ENCODE data around the gene AP2S1. TPM values are rescaled to one million over a fixed set of nuclear protein-coding genes. Genes with fewer than 3 reads are reported as not detected.

AP2S1 gene
- total and polyA plus RNA-seq, 2 of the 4 experiments (the other 2 are of a cell fraction) = 144 to 274 TPM

DNA sequence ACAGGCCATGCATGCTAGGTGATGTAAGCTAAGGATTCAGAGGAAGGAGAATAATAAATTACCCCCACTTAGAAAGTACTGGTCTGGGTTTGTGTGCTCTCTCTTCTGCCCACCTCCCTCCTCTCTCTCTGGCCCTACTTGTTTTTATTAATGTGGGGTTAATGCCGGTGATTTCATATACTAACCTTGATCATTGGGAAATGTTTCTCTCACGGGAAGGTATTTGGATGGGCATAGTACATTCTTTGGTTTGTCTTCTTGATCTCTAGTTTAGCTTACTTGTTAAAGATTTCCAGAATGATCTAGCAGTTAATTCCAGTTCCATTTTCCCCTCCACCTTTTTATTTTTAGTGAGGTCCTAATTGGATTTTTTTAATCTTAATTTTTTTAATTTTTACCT lies 34.8 kb upstream of the AP2S1 start:
- no peak overlapping the region for H2AK5ac ChIP-seq (ENCODE audit: low read depth, low read length)
- H2BK20ac ChIP-seq (ENCODE audit: low read depth, low read length) = no peak overlapping the region
- no peak overlapping the region for H3K56ac ChIP-seq (ENCODE audit: extremely low read depth, insufficient read depth, low read length)
- no peak overlapping the region for H2BK120ac ChIP-seq (ENCODE audit: low read depth, low read length)
- H3K4me3 ChIP-seq (ENCODE audit: insufficient read depth, low read depth, low read length) = no peak overlapping the region
- no peak overlapping the region for H2AK9ac ChIP-seq (replicated peaks; ENCODE audit: low read depth, low read length, poor library complexity)
- ChIA-PET POLR2A (ENCODE audit: unreplicated experiment) (interaction anchor here (0.6 kb wide), 1 partner anchor 61 kb away, joined by 3 read pairs; no protein-coding TSS in a partner anchor), CTCF (interaction anchor here (1.2 kb wide), 1 partner anchor 105 kb away, joined by 4 read pairs; no protein-coding TSS in a partner anchor)
- H4K20me1 ChIP-seq (ENCODE audit: insufficient read depth, low read length) = peaks cover 28% of the 10 kb centered on the region
- no peak for ATAC-seq (ENCODE audit: low read depth)
- peaks cover 47 to 90% of the 10 kb centered on the region in 2 experiments for H3K79me1 ChIP-seq (ENCODE audit: low read depth in 1 of 2, low read length in 2 of 2)
- no peak overlapping the region for H2AFZ ChIP-seq (replicated peaks; ENCODE audit: low read length, poor library complexity)
- H3K27ac ChIP-seq (ENCODE audit: insufficient read depth, low read length) = no peak overlapping the region
- dilution Hi-C loops (cut with HindIII; ENCODE audit: low sequenced_read_pairs, unreplicated experiment) = no loop called here
- no CpG with 5 or more reads among the region's 2 CpGs for WGBS, 2 experiments (ENCODE audit: extremely low coverage in 2 of 2, insufficient read length in 1 of 2)
- H3K9me3 ChIP-seq (ENCODE audit: control insufficient read depth, insufficient read depth, low read length) = no peaks in the 10 kb centered on the region
- TF ChIP-seq FOS (IDR thresholded peaks at IDR 0.05; ENCODE audit: low read depth, low read length) = no peak
- TF ChIP-seq MAFK (IDR thresholded peaks at IDR 0.05; ENCODE audit: low read depth, low read length) = no peak
- no peak for TF ChIP-seq CEBPB (IDR thresholded peaks at IDR 0.05; ENCODE audit: low read depth, low read length)
- TF ChIP-seq RAD21 (IDR thresholded peaks at IDR 0.05; ENCODE audit: low read length) = no peak
- TF ChIP-seq POLR2A (IDR thresholded peaks at IDR 0.05; ENCODE audit: low read depth, low read length) = no peak
- TF ChIP-seq, protein P1, sequence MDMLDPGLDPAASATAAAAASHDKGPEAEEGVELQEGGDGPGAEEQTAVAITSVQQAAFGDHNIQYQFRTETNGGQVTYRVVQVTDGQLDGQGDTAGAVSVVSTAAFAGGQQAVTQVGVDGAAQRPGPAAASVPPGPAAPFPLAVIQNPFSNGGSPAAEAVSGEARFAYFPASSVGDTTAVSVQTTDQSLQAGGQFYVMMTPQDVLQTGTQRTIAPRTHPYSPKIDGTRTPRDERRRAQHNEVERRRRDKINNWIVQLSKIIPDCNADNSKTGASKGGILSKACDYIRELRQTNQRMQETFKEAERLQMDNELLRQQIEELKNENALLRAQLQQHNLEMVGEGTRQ (IDR thresholded peaks at IDR 0.05; ENCODE audit: low read depth, low read length) = no peak
- no peak for TF ChIP-seq RFX5 (IDR thresholded peaks at IDR 0.05; ENCODE audit: low read depth, low read length)
- TF ChIP-seq CHD1 (IDR thresholded peaks at IDR 0.05; ENCODE audit: low read depth, low read length) = no peak
- no peak for TF ChIP-seq RCOR1 (IDR thresholded peaks at IDR 0.05; ENCODE audit: insufficient replicate concordance, low read length)
- TF ChIP-seq, protein P2, sequence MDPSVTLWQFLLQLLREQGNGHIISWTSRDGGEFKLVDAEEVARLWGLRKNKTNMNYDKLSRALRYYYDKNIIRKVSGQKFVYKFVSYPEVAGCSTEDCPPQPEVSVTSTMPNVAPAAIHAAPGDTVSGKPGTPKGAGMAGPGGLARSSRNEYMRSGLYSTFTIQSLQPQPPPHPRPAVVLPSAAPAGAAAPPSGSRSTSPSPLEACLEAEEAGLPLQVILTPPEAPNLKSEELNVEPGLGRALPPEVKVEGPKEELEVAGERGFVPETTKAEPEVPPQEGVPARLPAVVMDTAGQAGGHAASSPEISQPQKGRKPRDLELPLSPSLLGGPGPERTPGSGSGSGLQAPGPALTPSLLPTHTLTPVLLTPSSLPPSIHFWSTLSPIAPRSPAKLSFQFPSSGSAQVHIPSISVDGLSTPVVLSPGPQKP (IDR thresholded peaks at IDR 0.05; ENCODE audit: borderline replicate concordance, low read depth, low read length) = no peak
- TF ChIP-seq, protein P3, sequence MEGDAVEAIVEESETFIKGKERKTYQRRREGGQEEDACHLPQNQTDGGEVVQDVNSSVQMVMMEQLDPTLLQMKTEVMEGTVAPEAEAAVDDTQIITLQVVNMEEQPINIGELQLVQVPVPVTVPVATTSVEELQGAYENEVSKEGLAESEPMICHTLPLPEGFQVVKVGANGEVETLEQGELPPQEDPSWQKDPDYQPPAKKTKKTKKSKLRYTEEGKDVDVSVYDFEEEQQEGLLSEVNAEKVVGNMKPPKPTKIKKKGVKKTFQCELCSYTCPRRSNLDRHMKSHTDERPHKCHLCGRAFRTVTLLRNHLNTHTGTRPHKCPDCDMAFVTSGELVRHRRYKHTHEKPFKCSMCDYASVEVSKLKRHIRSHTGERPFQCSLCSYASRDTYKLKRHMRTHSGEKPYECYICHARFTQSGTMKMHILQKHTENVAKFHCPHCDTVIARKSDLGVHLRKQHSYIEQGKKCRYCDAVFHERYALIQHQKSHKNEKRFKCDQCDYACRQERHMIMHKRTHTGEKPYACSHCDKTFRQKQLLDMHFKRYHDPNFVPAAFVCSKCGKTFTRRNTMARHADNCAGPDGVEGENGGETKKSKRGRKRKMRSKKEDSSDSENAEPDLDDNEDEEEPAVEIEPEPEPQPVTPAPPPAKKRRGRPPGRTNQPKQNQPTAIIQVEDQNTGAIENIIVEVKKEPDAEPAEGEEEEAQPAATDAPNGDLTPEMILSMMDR (conservative IDR thresholded peaks at IDR 0.05; ENCODE audit: low read depth, low read length) = no peak
- TF ChIP-seq NFE2L2 (IDR thresholded peaks at IDR 0.05; ENCODE audit: low read depth, low read length) = no peak
- TF ChIP-seq BHLHE40 (IDR thresholded peaks at IDR 0.05; ENCODE audit: low read depth, low read length) = no peak
- TF ChIP-seq MXI1 (IDR thresholded peaks at IDR 0.05; ENCODE audit: borderline replicate concordance, low read depth, low read length) = no peak
- no peak for TF ChIP-seq SMC3 (IDR thresholded peaks at IDR 0.05; ENCODE audit: low read depth, low read length)
- no peak for TF ChIP-seq MAZ (IDR thresholded peaks at IDR 0.05; ENCODE audit: borderline replicate concordance, low read depth, low read length)
- H3K9ac ChIP-seq (ENCODE audit: low read depth, low read length) = no peak overlapping the region
- H3K23ac ChIP-seq (ENCODE audit: low read depth, low read length) = no peak overlapping the region
- H3K18ac ChIP-seq (ENCODE audit: low read depth, low read length) = no peak overlapping the region
- H3K27me3 ChIP-seq (ENCODE audit: control insufficient read depth, insufficient read depth, low read length) = no peaks in the 10 kb centered on the region
- in situ Hi-C loops (cut with MboI; ENCODE audit: low sequenced_read_pairs) = no loop called here
- intact Hi-C loops (cut with micrococcal nuclease) = no loop called here
- DNase-seq = no peak
- H2BK15ac ChIP-seq (ENCODE audit: low read depth, low read length) = no peak overlapping the region
- H3K14ac ChIP-seq (replicated peaks; ENCODE audit: low read depth, low read length) = no peak overlapping the region
- no peak overlapping the region for H3K4ac ChIP-seq (ENCODE audit: low read depth, low read length)
- peaks cover 9% of the 10 kb centered on the region for H3K9me1 ChIP-seq (ENCODE audit: insufficient read depth, low read length)
- H3K4me2 ChIP-seq (ENCODE audit: low read depth, low read length) = no peak overlapping the region
- no peak overlapping the region for H4K91ac ChIP-seq (ENCODE audit: insufficient read depth, low read depth, low read length)
- BruUV-seq (replicated peaks) = no TSS peak
- no peak overlapping the region for H2BK5ac ChIP-seq (ENCODE audit: low read depth, low read length, poor library complexity, severe bottlenecking)
- H3K36me3 ChIP-seq (ENCODE audit: control insufficient read depth, insufficient read depth, low read length) = no peaks in the 10 kb centered on the region
- H4K8ac ChIP-seq (ENCODE audit: low read depth in 2 of 2, low read length in 2 of 2) = no peak overlapping the region
- H4K5ac ChIP-seq (ENCODE audit: low read depth, low read length) = no peak overlapping the region
- no peaks in the 10 kb centered on the region for H3K4me1 ChIP-seq (ENCODE audit: control insufficient read depth, insufficient read depth, low read length)

Measured in IMR-90 (cell line).